H9 (cell line): ENCODE data around the gene SPEG. TPM values are rescaled to one million over a fixed set of nuclear protein-coding genes. Genes with fewer than 3 reads are reported as not detected.

Source experiments
- DNase-seq: peaks from one replicate; pipeline ENCODE4 v3.0.0-alpha.2; 2017
- H2AFZ ChIP-seq: one replicate; pipeline ENCODE4 v1.6.1; 2013; ENCODE audit warnings: mild to moderate bottlenecking, low read length, control low read depth, moderate library complexity
- H2AK5ac ChIP-seq: 2 replicates; pipeline ENCODE4 v1.6.1; 2013; ENCODE audit warnings: low read length, control low read depth, mixed read lengths; ENCODE audit not compliant: insufficient read length
- H2BK120ac ChIP-seq: one replicate; pipeline ENCODE4 v1.6.1; 2013; ENCODE audit warnings: low read depth, mild to moderate bottlenecking, low read length, control low read depth, inconsistent platforms; ENCODE audit not compliant: poor library complexity, severe bottlenecking
- H2BK12ac ChIP-seq: 2 replicates; pipeline ENCODE4 v1.6.1; 2013; ENCODE audit warnings: low read length, control low read depth, mixed read lengths, low read depth; ENCODE audit not compliant: insufficient read length
- H2BK15ac ChIP-seq: 2 replicates; pipeline ENCODE4 v1.6.1; 2013; ENCODE audit warnings: low read depth, low read length, control low read depth
- H2BK20ac ChIP-seq: one replicate; pipeline ENCODE4 v1.6.1; 2013; ENCODE audit warnings: low read depth, mild to moderate bottlenecking, low read length, control low read depth, inconsistent platforms; ENCODE audit not compliant: poor library complexity, severe bottlenecking
- H2BK5ac ChIP-seq: 2 replicates; pipeline ENCODE4 v1.6.1; 2013; ENCODE audit warnings: low read length, control low read depth, mixed read lengths; ENCODE audit not compliant: insufficient read length
- H3K14ac ChIP-seq: 2 replicates; pipeline ENCODE4 v1.6.1; 2013; ENCODE audit warnings: low read length, control low read depth; ENCODE audit not compliant: insufficient read depth
- H3K18ac ChIP-seq: 2 replicates; pipeline ENCODE4 v1.6.1; 2013; ENCODE audit warnings: low read depth, mild to moderate bottlenecking, mixed read lengths, low read length, control low read depth; ENCODE audit not compliant: insufficient read length
- H3K23ac ChIP-seq: 2 replicates; pipeline ENCODE4 v1.6.1; 2013; ENCODE audit warnings: low read length, control low read depth, mixed read lengths, low read depth; ENCODE audit not compliant: insufficient read length
- H3K23me2 ChIP-seq: 2 replicates; pipeline ENCODE4 v1.6.1; 2013; ENCODE audit warnings: low read depth, mild to moderate bottlenecking, mixed read lengths, low read length, control low read depth; ENCODE audit not compliant: insufficient read length, poor library complexity, severe bottlenecking
- H3K27ac ChIP-seq: 2 replicates; pipeline ENCODE4 v1.5.1; 2013; ENCODE audit warnings: low read length, control low read depth, mixed read lengths, low read depth; ENCODE audit not compliant: insufficient read length
- H3K27me3 ChIP-seq: 2 replicates; pipeline ENCODE4 v1.6.1; 2013; ENCODE audit warnings: low read length, control low read depth, inconsistent platforms; ENCODE audit not compliant: insufficient read depth
- H3K4ac ChIP-seq: 2 replicates; pipeline ENCODE4 v1.6.1; 2013; ENCODE audit warnings: low read depth, mild to moderate bottlenecking, control low read depth, inconsistent platforms, low read length, moderate library complexity
- H3K4me1 ChIP-seq: 2 replicates; pipeline ENCODE4 v1.6.1; 2013; ENCODE audit warnings: low read length, control low read depth, inconsistent platforms; ENCODE audit not compliant: insufficient read depth
- H3K4me2 ChIP-seq: 2 replicates; pipeline ENCODE4 v1.6.1; 2013; ENCODE audit warnings: low read length, control low read depth, mixed read lengths; ENCODE audit not compliant: insufficient read length, insufficient read depth
- H3K56ac ChIP-seq: 2 replicates; pipeline ENCODE4 v1.6.1; 2013; ENCODE audit warnings: low read depth, mild to moderate bottlenecking, mixed read lengths, low read length, control low read depth; ENCODE audit not compliant: insufficient read length
- H3K79me1 ChIP-seq: 2 replicates; pipeline ENCODE4 v1.6.1; 2013; ENCODE audit warnings: low read depth, mild to moderate bottlenecking, moderate library complexity, low read length, control low read depth, inconsistent platforms; ENCODE audit not compliant: insufficient read depth, poor library complexity, severe bottlenecking
- H3K79me2 ChIP-seq: 2 replicates; pipeline ENCODE4 v1.6.1; 2013; ENCODE audit warnings: low read length, control low read depth, inconsistent platforms; ENCODE audit not compliant: insufficient read depth
- H3K9ac ChIP-seq: 2 replicates; pipeline ENCODE4 v1.6.1; 2013; ENCODE audit warnings: low read length, control low read depth, mixed read lengths; ENCODE audit not compliant: insufficient read length; ENCODE audit errors: extremely low read depth
- H3K9me3 ChIP-seq: one replicate; pipeline ENCODE4 v1.6.1; 2013; ENCODE audit warnings: low read depth, low read length, inconsistent platforms; ENCODE audit not compliant: control insufficient read depth
- H3T11ph ChIP-seq: one replicate; pipeline ENCODE4 v1.6.1; 2013; ENCODE audit warnings: mild to moderate bottlenecking, low read length, control low read depth, inconsistent platforms
- H4K20me1 ChIP-seq: one replicate; pipeline ENCODE4 v1.6.1; 2013; ENCODE audit not compliant: control insufficient read depth, insufficient read length, insufficient read depth
- H4K5ac ChIP-seq: 2 replicates; pipeline ENCODE4 v1.6.1; 2013; ENCODE audit warnings: low read depth, mild to moderate bottlenecking, mixed read lengths, low read length, control low read depth; ENCODE audit not compliant: insufficient read length
- H4K8ac ChIP-seq: replicated peaks from 2 replicates; pipeline ENCODE4 v1.6.1; 2013; ENCODE audit warnings: low read length, control low read depth, mixed read lengths, low read depth; ENCODE audit not compliant: insufficient read length
- H4K91ac ChIP-seq: 2 replicates; pipeline ENCODE4 v1.6.1; 2013; ENCODE audit warnings: low read depth, mild to moderate bottlenecking, moderate library complexity, mixed read lengths, low read length, control low read depth; ENCODE audit not compliant: insufficient read length
- H3K27ac Mint-ChIP-seq, 3 experiments: 2 replicates in 2 of 3; 3 replicates in 1 of 3; pipeline ENCODE4 v1.8.0; 2020 to 2021; ENCODE audit warnings: mixed read lengths in 3 of 3, mild to moderate bottlenecking in 1 of 3, moderate library complexity in 1 of 3
- H3K27me3 Mint-ChIP-seq: 2 replicates; pipeline ENCODE4 v1.8.0; 2021; ENCODE audit warnings: low read depth, mild to moderate bottlenecking, moderate library complexity, mixed read lengths
- H3K36me3 Mint-ChIP-seq, 3 experiments: 2 replicates in 2 of 3; 3 replicates in 1 of 3; pipeline ENCODE4 v1.8.0; 2020 to 2021; ENCODE audit warnings: low read depth in 3 of 3, mixed read lengths in 3 of 3; ENCODE audit not compliant: insufficient read depth in 1 of 3
- H3K4me1 Mint-ChIP-seq, 2 experiments: 2 replicates each; pipeline ENCODE4 v1.8.0; 2020; ENCODE audit warnings: mixed read lengths in 2 of 2
- H3K4me3 Mint-ChIP-seq, 2 experiments: 2 replicates in 1 of 2; 3 replicates in 1 of 2; pipeline ENCODE4 v1.8.0; 2020 to 2021; ENCODE audit warnings: mild to moderate bottlenecking in 2 of 2, mixed read lengths in 2 of 2, moderate library complexity in 1 of 2
- H3K9me3 Mint-ChIP-seq, 2 experiments: 2 replicates in 1 of 2; 3 replicates in 1 of 2; pipeline ENCODE4 v1.8.0; 2020; ENCODE audit warnings: mild to moderate bottlenecking in 2 of 2, mixed read lengths in 2 of 2, moderate library complexity in 1 of 2
- WGBS: extraction: QIAGEN DNeasy Blood & Tissue Kit; methylation state at CpG from one replicate; pipeline ENCODE4 v1.1.7; 2013; ENCODE audit warnings: missing lambda C conversion rate, low lambda C conversion rate, mixed read lengths; ENCODE audit not compliant: insufficient read length; ENCODE audit errors: extremely low coverage; 5-methylcytosine and 5-hydroxymethylcytosine counted together
- total RNA-seq: library from RNA; stranded (reverse); gene quantifications from 2 replicates; pipeline ENCODE4 v1.2.1, GENCODE V29; 2021
- TF ChIP-seq, protein P1 (sequence below): fragments of 200-600 bp; sonication (generic); conservative IDR thresholded peaks from 3 replicates; pipeline ENCODE4 v1.8.0; 2021; ENCODE audit warnings: antibody characterized with exemption, mild to moderate bottlenecking

SPEG gene
- total RNA-seq, 1 experiment from 2014 or later, result 23.7 TPM

DNA sequence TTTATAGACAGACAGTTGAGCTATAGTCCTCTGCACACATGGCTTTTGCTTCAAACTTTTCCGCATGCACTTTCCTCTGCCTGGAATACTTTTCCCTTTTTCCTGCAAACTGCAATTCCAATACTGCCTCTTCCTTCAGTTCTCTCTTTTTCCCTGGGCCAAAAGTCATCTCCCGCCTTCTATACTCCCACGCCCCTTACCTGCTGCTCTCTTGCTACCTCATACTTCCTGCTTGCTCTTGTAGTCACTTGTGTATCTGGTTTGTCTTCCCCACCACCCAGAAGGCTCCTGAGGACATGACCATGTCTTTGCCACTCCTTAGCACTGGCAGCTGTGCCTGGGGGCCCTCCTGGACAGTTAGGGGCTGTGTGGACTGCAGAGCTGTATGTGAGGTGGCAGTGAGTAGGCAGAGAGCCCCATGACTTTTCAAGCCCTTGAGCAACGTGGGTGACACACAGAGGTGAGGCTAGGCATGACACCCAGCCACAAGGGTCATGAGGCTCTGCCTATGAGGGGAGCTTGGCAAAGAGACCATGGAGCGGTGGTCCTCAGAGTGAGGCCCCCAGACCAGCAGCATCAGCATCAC, 23.2 kb downstream of the SPEG start:
- Histone ChIP-seq H2BK15ac (no peak overlapping the region), H3T11ph (no peak overlapping the region)

More for the DNA sequence above, 23.2 kb downstream of the SPEG start:
- Histone ChIP-seq H3K79me1 (no peaks in the 10 kb centered on the region), H2AFZ (no peak overlapping the region), H3K4me2 (no peak overlapping the region), H4K8ac (no peak overlapping the region), H3K9me3 (no peaks in the 10 kb centered on the region), H3K23me2 (no peaks in the 10 kb centered on the region), H3K56ac (no peak overlapping the region), H3K79me2 (no peaks in the 10 kb centered on the region), H2AK5ac (no peak overlapping the region), H2BK5ac (no peak overlapping the region), H2BK20ac (no peak overlapping the region), H4K5ac (no peak overlapping the region), H3K14ac (no peak overlapping the region), H3K4me1 (no peaks in the 10 kb centered on the region; the same call in 1 of the 2 replicates), H3K27ac (no peak overlapping the region), H3K27me3 (no peaks in the 10 kb centered on the region), H3K4ac (no peak overlapping the region), H3K18ac (no peak overlapping the region), H2BK120ac (no peak overlapping the region), H3K9ac (no peak overlapping the region), H2BK12ac (no peak overlapping the region), H3K23ac (no peak overlapping the region), H4K91ac (no peak overlapping the region), H4K20me1 (no peaks in the 10 kb centered on the region)
- TF ChIP-seq, protein P1, sequence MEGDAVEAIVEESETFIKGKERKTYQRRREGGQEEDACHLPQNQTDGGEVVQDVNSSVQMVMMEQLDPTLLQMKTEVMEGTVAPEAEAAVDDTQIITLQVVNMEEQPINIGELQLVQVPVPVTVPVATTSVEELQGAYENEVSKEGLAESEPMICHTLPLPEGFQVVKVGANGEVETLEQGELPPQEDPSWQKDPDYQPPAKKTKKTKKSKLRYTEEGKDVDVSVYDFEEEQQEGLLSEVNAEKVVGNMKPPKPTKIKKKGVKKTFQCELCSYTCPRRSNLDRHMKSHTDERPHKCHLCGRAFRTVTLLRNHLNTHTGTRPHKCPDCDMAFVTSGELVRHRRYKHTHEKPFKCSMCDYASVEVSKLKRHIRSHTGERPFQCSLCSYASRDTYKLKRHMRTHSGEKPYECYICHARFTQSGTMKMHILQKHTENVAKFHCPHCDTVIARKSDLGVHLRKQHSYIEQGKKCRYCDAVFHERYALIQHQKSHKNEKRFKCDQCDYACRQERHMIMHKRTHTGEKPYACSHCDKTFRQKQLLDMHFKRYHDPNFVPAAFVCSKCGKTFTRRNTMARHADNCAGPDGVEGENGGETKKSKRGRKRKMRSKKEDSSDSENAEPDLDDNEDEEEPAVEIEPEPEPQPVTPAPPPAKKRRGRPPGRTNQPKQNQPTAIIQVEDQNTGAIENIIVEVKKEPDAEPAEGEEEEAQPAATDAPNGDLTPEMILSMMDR, result peak; percentile 50
- peaks cover 4% of the 10 kb centered on the region for H3K27me3 Mint-ChIP-seq
- peaks cover 6 to 10% (median 6%) of the 10 kb centered on the region in 3 experiments for H3K36me3 Mint-ChIP-seq
- WGBS, result no CpG with 5 or more reads among the region's 5 CpGs
- H3K9me3 Mint-ChIP-seq, result no peaks in the 10 kb centered on the region; a peak in 1 of 5 replicates
- H3K27ac Mint-ChIP-seq, result peak overlapping the region in 1 of 3 experiments; percentile 65; a peak in 1 of 7 replicates
- DNase-seq, result no peak
- peaks cover 44 to 50% of the 10 kb centered on the region in 2 experiments for H3K4me1 Mint-ChIP-seq
- no peak overlapping the region for H3K4me3 Mint-ChIP-seq
